ENCODE measurements around the gene MTERF1.
"Not testable (repeated sequence)": the region's sequence is repeated elsewhere in the genome, so short reads cannot be mapped to it uniquely, and the experiment has no call there.

MTERF1 gene

DNA sequence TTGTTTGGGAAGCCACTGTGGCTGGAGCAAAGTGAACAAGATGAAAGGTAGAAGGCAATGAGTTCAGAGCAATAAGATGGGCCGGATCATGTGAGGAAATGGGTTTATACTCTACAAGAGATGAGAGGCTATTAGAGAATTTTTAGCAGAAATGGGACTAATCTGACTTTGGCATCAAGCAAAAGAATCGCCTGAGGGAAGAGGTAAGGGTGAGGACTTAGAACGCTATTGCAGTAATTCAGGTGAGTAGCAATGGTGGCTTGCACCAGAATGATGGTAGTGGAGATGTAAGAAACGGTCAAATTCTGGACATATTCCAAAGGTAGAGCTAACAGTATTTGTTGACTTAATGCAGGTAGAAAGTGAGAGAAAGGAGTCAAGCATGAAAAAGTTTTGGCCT is 30.6 kb upstream of the MTERF1 start:
- no peak for TF ChIP-seq POLR2A (IDR thresholded peaks at IDR 0.05; ENCODE audit: low read depth, low read length)
- no peak for TF ChIP-seq TAF1 (IDR thresholded peaks at IDR 0.05; ENCODE audit: low read depth, low read length)
- no peak for TF ChIP-seq PAX5 (IDR thresholded peaks at IDR 0.05; ENCODE audit: insufficient read depth, low read length, severe bottlenecking)
- no peak for TF ChIP-seq SPI1 (IDR thresholded peaks at IDR 0.05; ENCODE audit: low read depth, low read length)
- TF ChIP-seq POLR2AphosphoS5 (IDR thresholded peaks at IDR 0.05; ENCODE audit: low read depth, low read length) = no peak
- TF ChIP-seq POU2F2 (IDR thresholded peaks at IDR 0.05; ENCODE audit: low read depth, low read length) = no peak
- FAIRE-seq (no peak), DNase-seq (ENCODE audit: insufficient read length, low spot score) (no peak)

- no peak for DNase-seq (ENCODE audit: insufficient read length, low spot score)
- TF ChIP-seq TAF1 (IDR thresholded peaks at IDR 0.05; ENCODE audit: low read depth, low read length) (no peak), POLR2A (IDR thresholded peaks at IDR 0.05; ENCODE audit: low read depth, low read length) (no peak), POU2F2 (IDR thresholded peaks at IDR 0.05; ENCODE audit: low read depth, low read length) (no peak), POLR2AphosphoS5 (IDR thresholded peaks at IDR 0.05; ENCODE audit: low read depth, low read length) (no peak), PAX5 (IDR thresholded peaks at IDR 0.05; ENCODE audit: insufficient read depth, low read length, severe bottlenecking) (no peak), SPI1 (IDR thresholded peaks at IDR 0.05; ENCODE audit: low read depth, low read length) (no peak)
- no peak for FAIRE-seq
These were observed 29.7 kb upstream of the MTERF1 start for GRCh38 chr7:91910171-91910570.

- DNase-seq (ENCODE audit: insufficient read length, low spot score) (no peak), FAIRE-seq (no peak)
- TF ChIP-seq TAF1 (IDR thresholded peaks at IDR 0.05; ENCODE audit: low read depth, low read length) (no peak), POU2F2 (IDR thresholded peaks at IDR 0.05; ENCODE audit: low read depth, low read length) (no peak), SPI1 (IDR thresholded peaks at IDR 0.05; ENCODE audit: low read depth, low read length) (no peak), PAX5 (IDR thresholded peaks at IDR 0.05; ENCODE audit: insufficient read depth, low read length, severe bottlenecking) (no peak), POLR2AphosphoS5 (IDR thresholded peaks at IDR 0.05; ENCODE audit: low read depth, low read length) (no peak), POLR2A (IDR thresholded peaks at IDR 0.05; ENCODE audit: low read depth, low read length) (no peak)
These were observed 19.1 kb upstream of the MTERF1 start for GRCh38 chr7:91899563-91899962.

DNA sequence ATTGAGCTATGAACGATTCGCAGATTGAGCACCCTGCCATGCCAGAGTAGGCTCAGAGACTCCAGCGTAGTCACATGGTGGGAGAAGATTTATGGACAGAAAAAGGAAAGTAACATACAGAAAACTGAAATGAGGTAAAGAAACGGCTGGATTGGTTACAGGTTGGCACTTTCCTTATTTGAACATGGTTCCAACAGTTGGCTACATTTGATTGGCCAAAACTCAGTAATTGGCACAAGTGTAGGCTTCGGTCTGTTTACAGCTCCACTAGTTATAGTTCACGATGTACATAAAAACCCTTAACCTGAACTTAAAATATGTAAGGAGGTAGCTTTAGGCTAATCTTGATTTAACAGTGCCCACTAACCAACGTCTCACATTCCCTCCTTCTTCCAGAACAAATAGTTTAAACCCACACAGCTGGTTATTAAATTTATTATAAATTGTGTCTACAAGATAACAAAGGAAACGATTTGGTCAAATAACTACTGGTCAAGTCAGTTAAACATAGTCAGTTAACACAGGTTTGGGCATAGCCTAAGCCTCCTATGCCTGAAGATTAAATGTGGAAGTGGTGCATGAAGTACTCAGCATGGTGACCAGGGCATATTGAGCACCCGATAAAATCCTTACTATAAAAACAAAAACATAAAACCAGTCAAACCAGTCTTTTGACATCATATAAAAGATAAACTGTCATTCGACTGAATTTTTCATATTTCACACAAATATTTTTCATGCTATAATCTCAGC is 17.9 kb upstream of the MTERF1 start:
- TF ChIP-seq POLR2AphosphoS5 (IDR thresholded peaks at IDR 0.05; ENCODE audit: low read depth, low read length) (no peak), POU2F2 (IDR thresholded peaks at IDR 0.05; ENCODE audit: low read depth, low read length) (no peak), TAF1 (IDR thresholded peaks at IDR 0.05; ENCODE audit: low read depth, low read length) (no peak), POLR2A (IDR thresholded peaks at IDR 0.05; ENCODE audit: low read depth, low read length) (no peak), PAX5 (IDR thresholded peaks at IDR 0.05; ENCODE audit: insufficient read depth, low read length, severe bottlenecking) (no peak), SPI1 (IDR thresholded peaks at IDR 0.05; ENCODE audit: low read depth, low read length) (no peak)
- FAIRE-seq (no peak), DNase-seq (ENCODE audit: insufficient read length, low spot score) (no peak)

- no peak for FAIRE-seq
- no peak for TF ChIP-seq TAF1 (IDR thresholded peaks at IDR 0.05; ENCODE audit: low read depth, low read length)
- DNase-seq (ENCODE audit: insufficient read length, low spot score) = no peak
These were observed 14.4 kb upstream of the MTERF1 start for GRCh38 chr7:91894781-91895480.

GRCh38 chr7:91893699-91894098 is 13.2 kb upstream of the MTERF1 start:
- FAIRE-seq; DNase-seq (ENCODE audit: insufficient read length, low spot score): not testable (repeated sequence)

DNA sequence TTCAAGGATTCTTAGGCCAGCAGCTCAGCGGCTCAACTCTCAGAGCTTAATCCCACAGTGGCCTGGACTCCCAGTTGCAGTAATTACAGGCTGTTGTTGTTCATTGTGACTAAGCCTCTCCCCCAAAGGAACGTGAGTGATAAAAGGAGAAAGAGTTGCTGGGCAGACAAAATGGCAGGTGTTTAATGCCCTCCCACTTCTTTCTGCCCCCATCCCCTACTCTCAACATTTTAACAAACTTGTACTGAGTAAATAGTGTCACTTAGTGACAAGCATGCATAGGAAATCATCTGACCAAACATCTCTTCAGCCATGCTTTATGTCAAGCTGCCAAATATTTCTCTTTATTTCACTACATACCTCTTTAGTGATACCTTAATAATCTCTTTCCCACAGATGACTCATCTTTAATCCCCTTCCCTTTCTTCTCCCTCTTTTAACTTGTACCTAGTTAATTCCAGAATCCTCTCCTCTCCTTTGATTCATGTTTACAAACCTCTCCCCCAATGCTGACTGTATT is 12.4 kb upstream of the MTERF1 start:
- no peak for DNase-seq (ENCODE audit: insufficient read length, low spot score)
- TF ChIP-seq PAX5 (IDR thresholded peaks at IDR 0.05; ENCODE audit: insufficient read depth, low read length, severe bottlenecking) = no peak
- TF ChIP-seq POU2F2 (IDR thresholded peaks at IDR 0.05; ENCODE audit: low read depth, low read length) = no peak
- no peak for TF ChIP-seq POLR2AphosphoS5 (IDR thresholded peaks at IDR 0.05; ENCODE audit: low read depth, low read length)
- no peak for TF ChIP-seq TAF1 (IDR thresholded peaks at IDR 0.05; ENCODE audit: low read depth, low read length)
- no peak for FAIRE-seq

GRCh38 chr7:91892099-91892705 is 11.7 kb upstream of the MTERF1 start:
- FAIRE-seq (no peak), DNase-seq (ENCODE audit: insufficient read length, low spot score) (no peak)
- TF ChIP-seq POU2F2 (IDR thresholded peaks at IDR 0.05; ENCODE audit: low read depth, low read length) = no peak
- TF ChIP-seq TAF1 (IDR thresholded peaks at IDR 0.05; ENCODE audit: low read depth, low read length) = no peak
- no peak for TF ChIP-seq PAX5 (IDR thresholded peaks at IDR 0.05; ENCODE audit: insufficient read depth, low read length, severe bottlenecking)
- no peak for TF ChIP-seq POLR2A (IDR thresholded peaks at IDR 0.05; ENCODE audit: low read depth, low read length)
- TF ChIP-seq POLR2AphosphoS5 (IDR thresholded peaks at IDR 0.05; ENCODE audit: low read depth, low read length) = no peak
- no peak for TF ChIP-seq SPI1 (IDR thresholded peaks at IDR 0.05; ENCODE audit: low read depth, low read length)

GRCh38 chr7:91888271-91889175 is 8.0 kb upstream of the MTERF1 start:
- not testable (repeated sequence) for DNase-seq (ENCODE audit: insufficient read length, low spot score); FAIRE-seq

DNA sequence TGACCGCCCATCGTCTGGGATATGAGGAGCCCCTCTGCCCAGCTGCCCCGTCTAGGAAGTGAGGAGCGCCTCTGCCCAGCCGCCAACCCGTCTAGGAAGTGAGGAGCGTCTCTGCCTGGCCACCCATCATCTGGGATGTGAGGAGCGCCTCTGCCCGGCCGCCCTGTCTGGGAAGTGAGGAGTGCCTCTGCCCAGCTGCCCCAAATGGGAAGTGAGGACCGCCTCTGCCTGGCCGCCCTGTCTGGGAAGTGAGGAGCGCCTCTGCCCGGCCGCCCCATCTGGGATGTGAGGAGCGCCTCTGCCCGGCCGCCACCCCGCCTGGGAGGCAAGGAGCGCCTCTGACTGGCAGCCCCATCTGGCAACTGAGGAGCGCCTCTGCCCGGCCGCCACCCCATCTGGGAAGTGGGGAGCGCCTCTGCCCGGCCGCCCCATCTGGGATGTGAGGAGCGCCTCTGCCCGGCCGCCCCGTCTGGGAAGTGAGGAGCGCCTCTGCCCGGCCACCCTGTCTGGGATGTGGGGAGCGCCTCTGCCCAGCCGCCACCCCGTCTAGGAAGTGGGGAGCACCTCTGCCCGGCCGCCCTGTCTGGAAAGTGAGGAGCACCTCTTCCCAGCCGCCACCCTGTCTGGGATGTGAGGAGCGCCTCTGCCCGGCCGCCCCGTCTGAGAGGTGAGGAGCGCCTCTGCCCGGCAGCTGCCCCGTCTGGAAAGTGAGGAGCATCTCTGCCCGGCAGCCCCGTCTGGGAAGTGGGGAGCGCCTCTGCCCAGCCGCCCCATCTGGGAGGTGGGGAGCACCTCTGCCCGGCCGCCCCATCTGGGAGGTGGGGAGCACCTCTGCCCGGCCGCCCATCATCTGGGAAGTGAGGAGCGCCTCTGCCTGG is 7.1 kb upstream of the MTERF1 start:
- FAIRE-seq; DNase-seq (ENCODE audit: insufficient read length, low spot score): not testable (repeated sequence)
